NCI-H1105 treated with DMSO at 0.1 percent for 48 hours (cell line): Measurements from ENCODE around the gene INAVA.

Source experiments
- DNase-seq: peaks from one replicate; lab custom pipeline; 2025; lab: John Stamatoyannopoulos, UW

INAVA gene

DNA sequence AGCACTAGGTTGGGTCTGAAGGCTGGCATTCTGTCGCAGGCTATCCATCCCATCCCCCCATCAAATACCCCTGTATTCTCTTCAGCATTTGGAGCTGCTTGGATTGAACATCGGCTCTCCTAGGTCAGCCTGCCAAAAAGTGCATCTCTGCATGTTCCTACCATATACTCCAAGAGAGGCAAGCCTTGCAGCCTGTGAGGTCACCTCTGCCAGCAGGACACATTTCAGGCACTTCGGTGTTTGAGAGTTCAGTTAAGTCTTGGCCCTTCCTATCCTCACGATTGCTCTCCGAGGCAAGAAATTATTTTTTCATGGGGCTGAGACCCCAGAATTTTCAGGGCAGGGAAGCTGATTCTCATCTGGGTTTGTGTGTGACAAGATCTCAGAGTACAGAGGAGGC is 19.3 kb upstream of the INAVA start:
- DNase-seq: no peak

DNA sequence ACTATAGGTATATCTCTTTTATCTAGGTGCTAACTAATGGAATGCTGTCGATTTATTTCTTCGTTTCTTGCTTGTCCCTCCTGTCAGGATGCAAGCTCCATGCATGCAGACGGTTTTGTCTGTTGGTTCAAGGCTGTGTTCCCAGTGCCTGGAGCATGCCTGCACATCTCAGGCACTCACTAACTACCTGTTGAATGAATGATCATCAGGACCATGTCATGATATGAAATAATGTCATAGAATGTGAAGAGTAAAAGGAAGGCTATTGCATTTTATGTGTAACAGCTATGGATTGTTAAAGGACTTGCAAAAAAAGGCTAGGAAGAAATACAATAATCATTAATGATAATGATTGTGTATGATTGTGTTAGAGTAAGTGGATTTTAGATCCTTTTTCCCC is 17.7 kb upstream of the INAVA start:
- no peak for DNase-seq

DNA sequence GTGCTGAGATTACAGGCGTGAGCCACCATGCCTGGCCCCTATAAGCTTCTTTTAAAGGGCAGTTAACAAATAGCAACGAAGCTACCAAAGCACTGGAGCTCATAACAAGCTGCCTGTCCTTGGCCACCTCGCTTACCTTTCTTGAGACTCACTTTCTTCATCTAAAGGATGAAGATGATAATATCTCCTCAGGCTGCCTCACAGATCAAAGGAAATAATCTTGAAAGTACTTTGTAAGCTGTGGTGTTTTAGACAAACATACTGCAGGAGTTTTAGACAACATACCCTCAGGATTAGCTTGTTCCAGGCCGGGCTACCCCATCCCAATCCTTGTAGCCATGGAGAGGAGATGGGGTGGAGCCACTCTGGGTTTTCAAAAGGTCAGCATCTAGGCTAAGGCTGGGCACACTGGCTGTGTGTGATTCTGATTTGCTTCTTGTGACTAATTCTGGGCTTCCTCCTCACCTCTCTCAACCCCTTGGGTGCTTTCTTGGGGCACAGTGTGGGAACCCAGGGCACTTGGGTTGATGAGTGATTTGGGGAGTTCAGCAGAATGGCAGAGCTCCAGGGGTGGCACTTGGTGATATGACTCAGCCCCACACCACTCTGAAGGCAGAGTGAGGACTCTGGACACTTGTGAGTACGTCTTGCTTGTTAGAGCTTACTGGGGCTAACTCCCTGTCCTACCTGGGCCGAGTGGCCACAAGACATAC is 16.7 kb upstream of the INAVA start:
- DNase-seq: no peak

DNA sequence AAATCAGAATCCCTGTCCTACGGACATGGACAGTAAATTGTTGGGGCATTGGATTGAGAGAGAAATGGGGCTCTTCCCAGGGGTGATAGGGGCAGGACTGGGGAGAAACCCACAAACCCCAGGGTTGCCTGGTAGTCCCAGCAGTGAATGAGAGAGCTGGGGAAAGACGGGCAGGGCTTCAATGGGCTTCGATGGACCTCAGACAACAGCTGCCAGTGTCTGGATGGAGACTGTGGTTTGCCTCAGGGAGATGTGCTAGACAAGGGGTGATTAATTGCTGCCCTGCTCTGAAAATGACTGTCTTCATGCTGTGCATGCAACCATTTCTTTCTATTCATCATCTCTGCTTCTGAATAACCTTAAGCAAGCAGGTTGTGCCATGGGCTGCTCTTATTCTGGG is 14.5 kb upstream of the INAVA start:
- no peak for DNase-seq

DNA sequence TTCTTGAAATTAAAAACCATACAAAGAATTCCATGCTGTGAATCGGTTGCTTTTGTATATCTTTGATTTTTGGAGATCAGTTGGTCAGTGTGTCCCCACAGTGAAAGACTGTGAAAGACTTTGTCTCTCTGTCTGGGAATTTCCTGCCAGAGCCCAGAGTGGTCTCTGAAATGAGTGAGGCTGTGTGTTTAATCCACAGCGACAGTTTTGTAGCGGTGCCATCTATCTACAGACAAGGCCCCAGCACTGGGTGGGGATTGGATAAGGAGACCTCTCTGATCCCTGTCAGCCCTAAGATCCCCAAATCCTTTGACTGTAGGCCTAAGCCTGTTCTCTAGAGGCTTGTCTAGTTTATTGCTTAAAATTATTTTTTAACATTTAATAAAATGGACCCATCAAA is 11.6 kb upstream of the INAVA start:
- no peak for DNase-seq

DNA sequence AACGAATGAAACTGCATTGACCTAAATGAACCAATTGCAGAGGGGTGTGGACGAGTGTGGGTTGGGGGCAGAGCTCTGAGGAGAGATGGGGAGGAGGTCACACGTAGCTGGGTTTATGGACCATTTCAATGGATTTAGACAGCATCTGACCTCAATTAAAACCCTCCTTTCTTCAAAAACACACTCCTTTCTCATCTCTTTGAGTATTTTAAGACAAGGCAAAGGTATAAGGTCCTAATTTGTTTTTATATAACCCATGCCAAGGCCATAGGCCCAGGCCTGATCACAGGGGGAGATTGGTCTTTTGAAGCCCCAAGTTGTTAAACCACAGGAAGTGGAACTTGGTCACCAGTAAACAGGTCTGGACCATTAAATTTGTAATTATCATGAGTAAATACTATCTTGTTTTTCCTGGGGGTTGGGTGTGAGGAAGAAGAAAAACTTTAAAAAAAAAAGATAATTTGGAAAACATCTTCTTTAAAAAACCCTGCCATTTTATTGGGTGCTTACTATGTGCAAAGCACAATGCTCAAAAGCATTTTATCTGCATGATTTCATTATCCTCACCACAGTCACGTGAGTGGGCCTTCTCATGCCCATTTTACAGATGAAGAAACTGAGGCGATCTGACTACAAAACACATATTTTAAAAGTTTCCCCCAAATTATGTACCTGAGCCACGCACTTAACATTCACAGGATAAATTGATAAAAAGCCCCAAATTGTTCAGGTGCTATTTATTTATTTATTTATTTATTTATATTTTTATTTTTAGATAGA is 8.9 kb upstream of the INAVA start:
- no peak for DNase-seq

DNA sequence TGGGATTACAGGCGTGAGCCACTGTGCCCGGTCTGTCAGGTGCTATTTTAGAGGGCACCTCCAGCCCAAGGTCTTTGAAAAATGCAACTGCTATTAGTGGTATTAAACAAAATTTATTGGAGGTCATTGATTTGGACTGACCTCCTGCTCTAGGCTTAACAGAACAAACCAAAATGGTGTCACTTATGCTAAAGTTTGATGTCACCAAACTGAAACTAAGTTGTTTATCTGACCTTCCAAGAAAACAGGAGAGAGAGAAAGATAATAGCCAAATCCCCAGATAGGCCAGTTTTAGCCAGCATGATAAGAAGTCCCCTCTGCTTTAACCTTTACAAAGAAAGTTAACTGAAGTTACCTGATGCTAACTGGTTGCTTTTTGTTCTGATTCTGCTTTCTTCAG is 8.1 kb upstream of the INAVA start:
- DNase-seq: no peak

DNA sequence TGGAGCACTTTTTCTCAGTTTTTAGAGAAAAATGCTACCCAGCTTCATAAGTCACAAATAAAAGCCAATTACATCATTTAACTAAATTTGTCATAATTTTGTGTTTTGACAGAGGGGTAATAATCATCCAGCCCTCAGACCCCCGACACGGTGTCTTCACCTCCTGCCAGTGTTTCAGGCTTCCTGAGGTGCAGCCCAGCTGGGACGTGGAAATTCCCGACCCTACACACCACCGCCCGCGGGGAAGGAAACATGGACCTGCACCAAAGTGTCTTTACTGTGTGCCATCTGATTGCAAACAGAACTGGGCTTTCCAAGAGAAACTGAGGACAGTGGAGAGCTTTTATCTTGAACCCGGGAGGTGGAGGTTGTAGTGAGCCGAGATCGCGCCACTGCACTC is 7.7 kb upstream of the INAVA start:
- no peak for DNase-seq

DNA sequence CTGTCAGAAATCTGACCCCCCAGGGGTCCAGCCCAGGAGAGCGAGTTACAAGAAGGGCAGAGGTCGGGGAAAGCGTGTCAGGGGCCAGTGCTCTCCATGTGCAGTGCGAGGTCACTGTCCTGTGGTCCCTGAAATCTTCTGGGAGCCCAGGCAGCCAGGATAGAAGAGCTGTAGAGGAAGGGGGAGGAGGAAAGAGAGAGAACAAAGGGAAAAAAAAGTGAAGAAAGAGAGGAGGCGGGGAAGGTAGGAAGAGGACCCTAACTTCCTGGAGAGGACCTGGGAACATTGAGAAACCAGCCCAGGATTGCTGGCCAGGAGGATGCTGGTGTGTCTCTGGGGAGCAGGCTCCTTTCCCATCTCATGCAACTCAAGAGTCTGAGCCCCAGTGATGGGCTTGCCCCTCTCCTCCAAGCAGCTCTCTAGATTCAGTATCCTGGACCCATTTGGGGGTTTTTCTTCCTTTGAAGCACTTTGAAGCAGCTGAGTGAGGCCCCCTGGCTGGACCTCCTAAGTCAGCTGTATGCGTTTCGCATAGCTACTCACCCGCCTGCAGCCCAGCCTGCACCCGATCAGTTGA is 6.8 kb upstream of the INAVA start:
- DNase-seq: no peak

DNA sequence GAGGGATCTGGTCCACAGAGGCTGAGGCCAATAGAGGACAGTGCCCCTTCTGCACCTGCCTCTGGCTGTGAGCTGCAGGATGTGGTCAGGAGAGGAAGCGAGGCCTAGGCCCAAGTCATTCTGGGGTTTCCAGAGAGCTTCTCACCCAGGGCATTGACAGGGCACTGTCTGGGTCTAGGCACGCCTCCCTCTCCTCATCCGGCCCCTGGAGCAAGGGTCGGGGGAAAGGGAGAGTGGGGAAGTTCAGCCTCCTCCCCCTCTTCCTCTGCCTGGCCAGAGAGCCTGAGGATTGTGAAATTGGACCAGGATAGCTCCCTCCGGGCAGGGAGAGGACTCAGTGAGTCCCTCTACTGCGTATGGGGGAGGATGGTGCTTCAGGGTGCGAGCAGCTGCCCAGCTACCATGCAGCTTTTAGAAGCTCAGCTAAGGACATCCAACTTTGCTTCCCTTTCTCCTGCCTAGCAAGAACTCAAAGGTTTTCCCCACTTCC is 6.3 kb upstream of the INAVA start:
- no peak for DNase-seq

DNA sequence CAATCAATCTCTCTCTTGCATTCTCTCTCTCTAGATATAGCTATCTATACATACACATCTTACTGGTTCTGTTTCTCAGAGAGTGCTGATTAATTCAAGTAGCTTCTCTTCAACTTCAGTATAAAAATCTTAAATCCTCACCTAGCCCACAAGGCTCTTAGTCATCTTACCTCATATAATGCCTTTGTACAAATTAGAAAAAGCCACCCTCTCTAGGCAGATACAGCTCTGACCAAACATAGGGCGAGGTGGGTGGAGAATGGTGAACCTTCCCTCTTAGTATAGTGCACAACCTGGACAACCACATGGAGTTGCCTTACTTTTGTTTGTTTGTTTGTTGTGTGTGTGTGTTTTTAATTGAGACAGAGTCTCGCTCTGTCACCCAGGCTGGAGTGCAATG is 5.1 kb upstream of the INAVA start:
- DNase-seq: no peak

DNA sequence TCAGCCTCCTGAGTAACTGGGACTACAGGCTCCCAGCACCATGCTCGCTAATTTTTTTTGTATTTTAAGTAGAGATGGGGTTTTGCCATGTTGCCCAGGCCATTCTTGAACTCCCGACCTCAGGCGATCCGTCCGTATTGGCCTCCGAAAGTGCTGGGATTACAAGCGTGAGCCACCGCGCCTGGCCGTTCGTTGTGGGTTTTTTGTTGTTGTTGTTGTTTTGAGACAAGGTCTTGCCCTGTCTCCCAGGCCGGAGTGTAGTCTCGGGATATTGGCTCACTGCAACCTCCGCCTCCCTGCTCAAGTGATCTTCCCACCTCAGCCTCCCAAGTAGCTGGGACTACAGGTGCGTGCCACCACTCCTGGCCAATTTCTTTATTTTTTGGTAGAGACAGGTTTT is 4.7 kb upstream of the INAVA start:
- no peak for DNase-seq

DNA sequence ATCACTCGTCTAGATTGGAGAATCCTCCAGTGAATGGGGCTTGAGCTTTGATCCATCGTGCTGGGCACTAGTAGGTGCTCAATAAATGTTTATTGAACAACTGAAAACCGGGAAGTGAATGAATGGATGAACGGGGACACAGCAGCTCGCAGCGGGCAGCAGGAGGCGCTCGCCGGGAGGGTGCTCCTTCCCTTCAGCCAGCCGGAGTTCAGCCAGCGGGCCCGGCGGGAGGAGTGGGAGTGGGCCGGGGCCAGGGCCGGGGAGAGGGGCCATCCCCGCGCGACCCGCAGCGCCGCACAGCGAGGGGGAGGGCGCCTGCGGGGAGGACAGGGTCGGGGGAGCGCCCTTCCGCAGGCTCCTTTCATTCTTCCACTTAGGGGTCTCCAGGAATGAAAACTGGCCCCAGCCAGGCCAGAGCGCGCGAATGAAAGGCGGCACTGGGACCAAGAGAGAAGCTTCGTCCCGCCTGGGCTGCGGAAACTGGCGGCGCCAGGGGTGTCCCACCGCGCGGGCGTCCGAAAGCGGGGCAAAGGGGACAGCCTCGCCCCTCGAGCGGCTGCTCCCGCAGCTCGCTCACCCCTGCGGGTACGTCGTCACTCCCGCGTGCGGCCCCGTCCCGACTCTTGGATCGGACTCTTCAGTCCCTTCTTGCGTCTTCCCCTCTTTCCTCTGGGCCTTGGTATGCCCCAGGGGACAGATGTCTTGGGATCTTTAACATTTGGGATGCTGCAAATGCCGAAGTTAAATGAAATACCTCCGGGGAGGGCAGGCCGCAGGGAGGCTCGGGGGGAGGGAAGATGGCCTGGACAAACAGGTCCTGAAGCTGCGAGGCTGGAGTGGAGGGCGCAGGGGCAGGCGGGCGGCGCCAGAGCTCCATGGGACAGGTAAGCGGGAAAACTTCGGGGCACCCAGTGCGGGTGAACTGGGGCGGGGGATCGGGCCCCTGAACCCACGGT is 3.6 kb upstream of the INAVA start:
- DNase-seq: no peak

DNA sequence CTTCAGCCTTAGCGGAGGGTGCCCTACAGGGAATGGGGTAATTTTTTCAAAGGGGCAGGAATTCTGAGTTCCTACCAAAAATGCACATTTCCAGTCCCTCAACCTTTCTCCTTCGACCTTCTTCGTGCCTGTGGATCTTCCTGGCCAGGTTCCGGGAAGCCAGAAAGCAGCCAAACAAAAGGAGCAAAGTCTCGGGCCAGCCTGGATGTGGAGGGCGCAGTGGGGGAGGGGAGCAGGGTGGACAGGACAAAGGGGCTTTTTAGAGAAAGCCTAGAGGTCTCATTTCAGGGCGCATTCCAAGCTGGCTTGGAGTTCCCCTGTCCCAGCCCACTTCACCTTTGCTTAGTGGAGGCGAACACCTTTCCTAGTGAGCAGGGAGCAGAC is 2.9 kb upstream of the INAVA start:
- DNase-seq: no peak

DNA sequence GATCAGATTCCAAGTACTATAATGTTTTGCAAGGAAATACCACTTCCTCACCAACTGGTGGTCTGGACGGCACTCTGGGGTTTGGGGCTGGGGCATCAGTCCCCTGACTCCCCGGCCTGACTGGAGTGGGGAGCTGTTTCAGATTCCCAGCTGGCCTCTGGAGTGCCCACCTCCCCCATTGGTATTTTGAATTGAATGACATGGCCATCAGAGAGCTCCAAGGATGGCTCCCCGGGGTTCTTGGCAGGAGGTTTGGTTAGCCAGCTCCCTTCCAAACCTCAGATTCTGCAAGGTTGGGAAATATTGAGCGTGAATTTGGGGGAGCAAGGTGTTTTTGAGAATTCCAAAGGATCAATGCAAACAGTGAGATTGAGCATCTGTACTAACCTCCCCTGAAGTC is 2.2 kb upstream of the INAVA start:
- no peak for DNase-seq

DNA sequence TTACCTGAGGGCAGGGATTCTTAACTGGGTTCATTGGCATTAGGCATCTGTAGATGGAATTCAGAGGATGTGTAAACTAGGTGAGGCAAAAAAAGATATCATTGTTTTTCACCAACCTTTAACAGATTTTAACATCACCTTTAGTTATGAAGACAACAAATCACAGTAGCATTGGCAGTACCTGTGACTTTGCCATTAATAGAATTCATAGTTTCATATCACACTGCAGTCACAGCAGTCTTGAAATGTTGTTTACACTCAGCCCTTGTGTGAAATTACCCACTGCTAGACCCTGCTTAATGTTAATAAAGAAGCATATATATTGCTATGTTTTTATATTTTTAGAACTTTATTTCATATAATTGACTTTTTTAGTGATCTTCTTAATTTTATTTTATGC is 1.7 kb upstream of the INAVA start:
- no peak for DNase-seq

DNA sequence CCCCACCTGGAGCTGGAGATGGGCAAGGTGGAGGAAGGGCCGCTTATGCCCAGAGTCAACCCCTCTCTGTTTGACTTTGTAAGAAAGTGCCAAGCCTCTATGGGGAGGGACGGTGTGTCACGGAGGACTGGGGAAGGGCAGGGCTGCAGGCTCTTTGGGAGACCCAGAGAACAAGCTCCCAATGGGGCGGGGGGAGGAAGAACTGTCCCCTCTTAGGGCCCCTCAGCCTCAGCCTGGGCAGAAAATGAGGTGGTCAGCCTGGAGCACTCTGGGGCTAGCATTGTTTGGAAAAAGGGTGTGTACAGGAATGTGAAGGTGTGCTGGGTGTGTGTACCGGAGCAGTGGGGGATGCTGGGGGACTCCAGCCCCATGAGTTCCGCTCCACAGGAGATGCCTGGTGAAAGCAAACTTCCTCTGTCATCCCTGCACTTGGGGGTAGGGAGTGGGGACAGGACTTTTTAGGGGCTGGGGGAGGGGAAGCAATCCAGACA is 1.2 kb upstream of the INAVA start:
- DNase-seq: no peak

DNA sequence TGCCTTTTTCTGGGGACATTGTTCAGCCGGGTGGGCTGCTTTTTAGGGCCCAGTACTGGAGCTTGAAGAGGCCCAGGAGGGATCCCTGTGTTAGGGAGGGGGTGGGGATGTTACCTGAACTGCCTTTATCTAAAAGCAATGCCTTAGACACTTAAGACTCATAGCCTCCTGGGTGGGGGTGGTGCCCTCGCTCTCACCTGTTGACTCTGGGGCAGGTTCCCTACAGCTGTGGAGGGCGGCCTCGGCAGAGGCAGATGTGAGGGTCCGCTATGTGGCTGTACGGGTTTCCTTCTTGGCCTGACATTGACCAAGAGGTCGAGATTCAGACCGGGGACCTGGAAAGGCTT is 716 bp downstream of the INAVA start:
- DNase-seq: no peak

DNA sequence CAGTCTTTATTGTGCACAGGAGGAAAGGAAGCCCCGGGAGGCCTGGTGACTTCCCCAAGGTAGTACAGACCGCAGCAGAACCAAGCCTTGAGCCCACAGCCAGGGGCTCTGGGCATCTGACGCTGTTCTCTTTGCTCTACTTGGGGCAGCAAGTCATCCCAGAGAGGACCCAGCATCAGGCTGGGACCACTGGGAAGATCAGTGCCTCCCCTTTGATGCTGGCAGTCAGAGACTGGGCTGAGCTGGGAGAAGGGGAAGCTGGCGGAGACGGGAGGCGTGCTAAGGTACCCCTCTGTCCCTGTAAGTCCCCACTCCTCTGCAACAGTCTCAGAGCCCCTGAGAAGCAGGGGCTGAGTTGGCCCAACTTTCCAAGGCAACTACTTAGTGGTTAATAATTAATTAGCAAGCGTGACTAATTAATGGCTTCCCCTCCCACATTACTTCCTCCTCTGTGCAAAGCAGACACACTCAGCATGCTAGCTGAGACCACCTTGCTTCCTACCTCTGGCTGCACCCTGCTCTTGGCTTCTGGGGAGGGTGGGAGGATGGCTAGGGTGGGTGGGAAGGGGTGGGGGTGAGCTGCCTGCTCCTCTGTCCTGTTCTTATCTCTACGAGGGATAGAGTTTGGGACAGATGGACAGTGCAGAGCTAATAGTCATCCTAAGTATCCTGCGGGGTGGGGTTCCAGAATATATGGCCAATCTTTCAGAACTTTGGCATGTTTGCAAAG is 1.3 kb downstream of the INAVA start:
- no peak for DNase-seq

DNA sequence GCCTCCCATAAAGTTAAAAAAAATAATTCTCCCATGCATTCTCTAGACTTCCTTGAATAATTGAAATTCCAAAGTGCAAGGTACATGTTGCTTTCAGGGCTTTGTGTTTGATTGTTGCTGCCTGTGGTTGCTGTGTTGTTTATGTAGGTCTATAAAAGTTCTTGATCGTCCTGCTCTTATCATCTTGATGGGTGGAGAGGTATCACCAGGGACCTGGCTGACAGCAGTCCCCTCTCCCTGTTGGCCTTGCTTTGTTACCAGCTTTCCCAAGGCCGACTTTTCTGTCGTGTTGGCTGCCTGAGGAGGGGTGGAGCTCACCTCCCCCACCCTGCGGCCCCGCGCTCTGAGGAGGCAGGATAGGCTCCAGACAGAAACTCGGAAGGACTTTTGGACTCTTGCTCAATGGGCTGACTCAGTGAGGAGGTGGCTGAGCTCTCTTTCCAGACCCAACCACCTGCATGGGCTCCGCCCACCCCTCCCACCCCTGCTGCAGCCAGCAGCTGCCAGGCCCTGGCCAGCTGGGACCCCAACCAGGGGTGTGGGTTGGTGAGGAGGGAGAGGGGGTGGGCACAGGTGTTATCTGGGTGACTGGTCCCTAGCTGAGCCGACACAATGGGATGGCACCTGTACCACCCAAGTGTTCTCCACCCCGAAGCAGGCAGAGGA is 2.0 kb downstream of the INAVA start:
- no peak for DNase-seq

DNA sequence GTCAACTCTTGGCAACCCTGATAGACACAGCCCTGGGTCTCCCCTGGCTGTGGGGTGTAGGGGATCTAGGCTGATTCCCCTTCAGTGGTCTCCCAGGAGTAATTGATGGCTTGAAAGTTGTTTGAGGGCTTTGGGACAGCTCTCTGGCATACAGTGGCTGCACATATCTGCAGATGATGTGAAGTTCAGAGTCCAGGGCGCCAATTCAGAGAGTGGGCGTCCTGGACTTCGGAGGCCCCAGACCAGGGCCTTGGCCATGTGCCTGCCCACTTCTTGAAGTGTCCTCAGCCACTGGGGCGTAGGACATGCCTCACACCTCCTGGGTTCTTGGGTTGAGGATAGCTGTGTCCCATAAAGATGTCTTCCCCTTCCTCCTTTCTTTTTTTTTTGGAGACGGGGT is 2.6 kb downstream of the INAVA start:
- no peak for DNase-seq
